NCI-H524 treated with DMSO at 0.1 percent for 48 hours (cell line): ENCODE measurements around the gene OAT.
"Not testable (repeated sequence)": the region's sequence is repeated elsewhere in the genome, so short reads cannot be mapped to it uniquely, and the experiment has no call there.

ENCODE experiments used
- DNase-seq: peaks from one replicate; lab custom pipeline; 2025; lab: John Stamatoyannopoulos, UW

The OAT gene

DNA sequence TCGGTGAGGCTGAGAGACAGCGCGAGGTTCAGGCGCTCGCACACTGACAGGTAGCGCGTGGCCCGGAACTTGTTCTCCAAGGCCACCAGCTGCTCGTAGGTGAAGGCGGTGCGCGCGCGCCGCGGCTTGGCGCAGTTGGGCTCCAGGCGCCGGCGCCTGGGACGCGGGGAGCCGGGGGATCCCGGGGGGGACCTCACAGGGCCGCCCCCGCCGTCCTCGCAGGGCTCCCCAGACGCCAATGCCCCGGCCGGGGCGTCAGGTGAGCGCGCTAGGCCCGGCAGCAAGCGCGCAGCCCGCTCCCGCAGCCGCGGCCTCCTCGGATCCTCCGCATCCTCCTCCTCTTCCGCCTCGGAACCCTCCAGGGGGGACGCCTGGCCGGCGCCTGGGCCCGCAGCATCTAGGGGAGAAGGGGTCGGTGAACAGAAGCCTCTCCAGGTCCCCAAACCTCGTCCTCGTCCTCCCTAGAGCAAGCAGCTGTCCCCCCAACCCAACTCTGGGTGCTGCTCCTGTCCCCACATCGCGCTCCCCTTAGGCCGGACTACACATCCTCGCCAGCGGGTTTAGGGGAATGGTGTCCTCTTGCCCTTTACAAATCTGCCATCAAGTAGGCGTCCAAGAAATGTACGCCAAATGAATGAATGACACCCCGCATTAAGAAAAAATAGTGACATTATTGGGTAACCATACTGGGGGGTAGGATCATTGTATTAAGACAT lies 29.2 kb upstream of the OAT start:
- DNase-seq, result no peak

- no peak for DNase-seq
These were observed 28.4 kb upstream of the OAT start for GRCh38 chr10:124446830-124447750.

DNA sequence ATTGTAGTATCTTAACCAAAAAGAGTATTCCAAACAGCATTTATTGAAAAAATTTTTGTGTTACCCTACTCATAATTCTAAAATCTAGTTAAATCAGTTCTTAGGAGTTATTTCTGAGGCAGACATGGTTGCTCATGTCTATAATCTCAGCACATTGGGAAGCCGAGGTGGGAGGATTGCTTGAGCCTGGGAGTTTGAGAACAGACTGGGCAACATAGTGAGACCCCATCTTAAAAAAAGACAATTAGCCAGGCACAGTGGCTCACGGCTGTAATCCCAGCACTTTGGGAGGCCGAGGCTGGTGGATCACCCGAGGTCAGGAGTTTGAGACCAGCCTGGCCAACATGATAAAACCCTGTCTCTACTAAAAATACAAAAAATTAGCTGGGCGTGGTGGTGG lies 23.0 kb upstream of the OAT start:
- not testable (repeated sequence) for DNase-seq

DNA sequence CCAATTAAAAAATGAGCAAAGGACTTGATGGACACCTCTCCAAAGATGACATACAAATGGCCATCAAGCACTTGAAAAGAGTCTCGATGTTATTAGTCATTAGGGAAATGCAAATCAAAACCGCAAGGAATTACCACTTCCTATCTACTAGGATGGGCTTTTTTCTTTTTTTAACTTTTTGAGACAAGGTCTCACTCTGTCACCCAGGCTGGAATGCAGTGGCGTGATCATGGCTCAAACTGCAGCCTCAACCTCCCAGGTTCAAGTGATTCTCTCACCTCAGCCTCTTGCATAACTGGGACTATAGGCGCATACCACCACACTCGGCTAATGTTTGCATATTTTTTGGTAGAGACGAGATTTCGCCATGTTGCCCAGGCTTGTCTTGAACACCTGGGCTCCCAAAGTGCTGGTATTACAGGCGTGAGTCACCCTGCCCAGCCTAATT lies 17.5 kb upstream of the OAT start:
- no peak for DNase-seq

GRCh38 chr10:124435683-124436082 lies 17.0 kb upstream of the OAT start:
- DNase-seq, result not testable (repeated sequence)

GRCh38 chr10:124433461-124433860 lies 14.7 kb upstream of the OAT start:
- DNase-seq, result no peak

DNA sequence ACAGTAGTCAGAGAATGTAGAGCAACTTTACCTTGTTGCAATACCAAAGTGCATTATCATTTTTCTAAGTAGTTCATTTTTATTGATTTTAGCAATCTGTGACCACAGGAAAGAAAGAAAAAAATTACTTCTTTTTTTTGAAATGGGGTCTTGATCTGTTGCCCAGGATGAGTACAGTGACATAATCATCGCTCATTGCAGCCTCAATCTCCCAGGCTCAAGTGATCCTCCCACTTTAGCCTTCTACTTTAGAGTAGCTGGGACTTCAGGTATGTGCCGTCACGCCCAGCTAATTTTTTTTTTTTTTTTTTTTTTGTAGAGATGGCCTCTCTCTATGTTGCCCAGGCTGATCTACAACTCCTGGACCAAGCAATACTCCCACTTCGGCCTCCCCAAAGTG lies 11.4 kb upstream of the OAT start:
- no peak for DNase-seq

GRCh38 chr10:124429576-124429975 lies 10.9 kb upstream of the OAT start:
- DNase-seq, result no peak

GRCh38 chr10:124428207-124428777 lies 9.6 kb upstream of the OAT start:
- DNase-seq, result no peak

DNA sequence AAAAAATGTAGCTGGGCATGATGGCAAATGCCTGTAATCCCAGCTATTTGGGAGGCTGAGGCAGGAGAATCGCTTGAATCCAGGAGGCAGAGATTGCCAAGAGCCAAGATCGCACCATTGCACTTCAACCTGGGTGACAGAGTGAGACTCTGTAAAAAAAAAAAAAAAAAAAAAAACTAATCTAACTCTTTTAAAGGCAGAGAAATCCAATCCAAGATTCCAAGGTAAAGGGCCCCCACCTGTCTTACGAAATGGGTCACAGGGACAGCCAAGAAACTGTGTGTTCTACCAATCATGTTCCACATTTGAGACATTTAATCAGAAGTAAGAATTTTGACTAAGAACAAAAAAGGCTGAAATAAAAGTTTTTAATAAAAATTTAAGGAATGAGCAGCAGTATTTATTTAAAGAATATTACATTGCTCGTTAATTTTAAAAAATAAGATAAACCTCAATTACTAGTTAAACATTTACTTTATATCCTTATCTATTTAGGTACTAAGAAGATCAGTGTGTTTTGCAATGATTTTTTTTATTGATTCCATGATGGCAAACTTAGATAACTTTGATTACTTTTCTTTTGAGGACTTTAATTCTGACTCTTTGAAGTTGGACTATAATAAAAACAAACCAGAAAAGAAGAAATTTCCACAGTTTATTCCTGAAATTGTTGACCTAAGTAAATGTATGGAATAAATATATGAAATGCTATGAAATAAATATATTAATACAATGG lies 6.7 kb upstream of the OAT start:
- no peak for DNase-seq

GRCh38 chr10:124423813-124424212 lies 5.1 kb upstream of the OAT start:
- DNase-seq, result no peak

- DNase-seq, result no peak
These were observed 4.0 kb upstream of the OAT start for GRCh38 chr10:124422742-124423141.

DNA sequence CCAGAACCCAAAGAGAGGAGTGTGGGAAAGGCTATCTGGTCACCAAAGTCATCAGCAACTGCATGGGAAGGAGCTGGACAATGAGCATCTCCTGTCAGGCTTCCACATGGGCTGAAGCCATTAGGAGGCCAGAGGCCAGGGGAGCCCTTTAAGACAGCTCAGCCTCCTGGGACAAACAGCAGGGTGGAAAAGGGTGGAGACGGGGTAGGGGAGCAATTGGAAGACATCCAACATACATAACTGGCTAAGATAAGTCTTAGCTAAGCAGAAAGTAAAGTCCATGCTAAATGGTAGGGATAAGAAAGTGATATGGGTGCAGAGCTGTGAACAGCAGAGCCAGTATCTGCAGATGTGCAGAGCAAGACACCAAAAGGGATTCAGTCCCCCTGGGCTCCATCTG lies 1.5 kb upstream of the OAT start:
- no peak for DNase-seq

- DNase-seq, result no peak
These were observed 912 bp upstream of the OAT start for GRCh38 chr10:124419635-124420034.

DNA sequence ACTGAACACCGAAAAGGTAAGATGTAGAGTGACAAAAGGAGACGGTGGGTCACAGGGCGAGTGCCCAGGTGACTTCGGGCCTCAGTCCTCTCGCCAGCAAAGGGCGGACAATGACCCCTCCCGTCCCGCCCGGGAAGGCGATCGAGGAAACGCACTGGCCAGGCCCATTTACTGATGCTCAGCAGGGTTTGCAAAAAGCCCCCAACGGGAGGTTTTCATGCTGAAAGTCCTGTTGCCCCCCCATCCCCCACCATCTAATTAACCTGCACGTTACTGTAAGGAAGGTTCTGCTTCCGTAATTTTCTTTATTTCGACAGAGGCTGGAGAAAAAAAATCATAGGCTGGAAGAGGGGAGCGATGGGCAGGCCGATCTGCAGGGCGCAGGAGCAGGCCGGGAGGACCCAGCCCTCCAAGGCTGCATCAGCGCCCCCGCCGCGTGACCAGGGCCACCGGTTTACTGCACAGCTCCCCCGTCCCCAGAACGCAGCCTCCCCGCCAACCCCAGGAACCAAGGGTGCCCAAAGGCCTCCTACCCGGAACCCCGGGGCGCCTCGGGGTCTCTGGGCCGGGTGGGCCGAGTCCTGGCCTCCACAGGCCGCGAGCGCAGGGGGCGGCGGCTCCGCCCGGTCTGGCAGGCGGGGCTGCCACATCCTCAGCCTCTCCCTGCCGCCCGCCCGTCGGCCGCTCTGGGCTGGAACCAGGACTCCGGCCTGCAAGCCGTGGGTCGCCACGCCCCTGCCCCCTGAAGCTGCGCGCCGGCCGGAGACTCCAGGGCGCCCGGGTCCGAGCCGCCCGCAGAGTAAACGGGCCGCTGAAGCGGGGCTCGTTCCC lies 613 bp downstream of the OAT start:
- no peak for DNase-seq

DNA sequence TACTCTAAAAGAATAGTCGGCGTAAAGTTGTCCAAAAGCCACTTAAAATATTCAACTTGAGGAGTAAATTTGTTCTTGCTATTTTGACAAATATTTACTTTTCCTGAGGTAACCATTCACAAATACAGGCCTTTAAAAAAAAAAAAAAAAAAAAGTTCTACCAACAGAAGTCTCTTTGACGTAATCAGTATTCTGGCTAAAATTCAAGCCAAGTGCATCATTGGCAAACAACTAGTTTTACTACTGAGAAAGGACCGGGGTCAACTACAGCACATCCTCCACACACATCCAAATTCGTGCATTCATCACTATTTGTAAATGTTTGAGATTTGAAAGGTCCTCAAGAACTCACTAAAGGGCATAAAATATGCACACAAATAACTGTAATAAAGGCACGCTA lies 2.0 kb downstream of the OAT start:
- DNase-seq, result no peak

DNA sequence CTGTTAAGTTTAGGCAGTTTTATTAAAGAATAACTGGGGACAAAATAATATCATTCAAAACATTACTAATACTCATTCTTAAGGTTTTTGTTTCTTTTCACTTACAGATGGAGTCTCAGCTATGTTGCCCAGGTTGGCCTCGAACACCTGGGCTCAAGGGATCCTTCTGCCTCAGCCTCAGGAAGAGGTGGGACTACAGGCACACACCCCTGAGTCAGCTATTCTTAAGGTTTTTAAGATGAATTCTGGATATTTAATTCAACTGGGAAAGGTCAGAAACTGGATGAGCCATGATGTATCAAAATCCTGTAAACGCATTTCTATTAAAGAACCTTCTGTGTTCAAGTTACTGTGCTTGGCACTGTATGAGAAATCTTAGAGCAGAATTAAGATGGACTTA lies 3.5 kb downstream of the OAT start:
- no peak for DNase-seq

DNA sequence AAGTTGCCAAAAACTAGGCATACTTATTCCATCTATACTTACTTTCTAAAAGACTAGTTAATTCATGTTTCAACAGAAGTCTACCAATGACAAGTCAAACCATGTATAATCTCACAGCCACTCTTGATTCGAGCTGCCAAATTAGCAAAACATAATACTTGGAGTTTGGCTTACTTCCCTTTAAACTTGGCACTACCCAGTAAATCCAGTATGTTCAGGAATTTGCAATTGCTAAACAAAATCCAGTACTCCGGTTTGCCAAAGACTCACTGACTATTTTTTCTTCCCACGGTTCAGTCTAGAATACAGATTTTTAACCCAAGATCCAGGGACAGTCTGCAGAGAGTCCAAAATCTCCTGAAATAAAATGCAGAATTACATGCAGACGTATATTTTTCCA lies 4.6 kb downstream of the OAT start:
- no peak for DNase-seq

GRCh38 chr10:124409696-124410095 lies 9.0 kb downstream of the OAT start:
- DNase-seq, result no peak

DNA sequence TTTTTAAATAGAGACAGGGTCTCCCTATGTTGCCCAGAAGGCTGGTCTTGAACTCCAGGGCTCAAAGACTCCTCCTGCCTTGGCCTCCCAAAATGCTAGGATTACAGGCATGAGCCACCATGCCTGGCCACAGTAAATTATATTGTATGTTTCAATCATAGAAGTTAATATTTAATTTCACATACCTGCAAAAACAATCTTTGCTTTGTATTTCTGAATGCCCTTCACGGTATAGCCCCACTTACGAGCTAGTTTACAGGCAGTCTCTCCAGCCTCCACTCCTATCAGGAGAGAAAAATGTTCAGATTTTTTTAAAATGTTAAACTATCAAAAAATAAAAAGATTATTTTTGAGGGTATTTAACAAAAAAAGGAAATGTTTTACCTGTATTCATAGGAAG lies 10.4 kb downstream of the OAT start:
- no peak for DNase-seq

DNA sequence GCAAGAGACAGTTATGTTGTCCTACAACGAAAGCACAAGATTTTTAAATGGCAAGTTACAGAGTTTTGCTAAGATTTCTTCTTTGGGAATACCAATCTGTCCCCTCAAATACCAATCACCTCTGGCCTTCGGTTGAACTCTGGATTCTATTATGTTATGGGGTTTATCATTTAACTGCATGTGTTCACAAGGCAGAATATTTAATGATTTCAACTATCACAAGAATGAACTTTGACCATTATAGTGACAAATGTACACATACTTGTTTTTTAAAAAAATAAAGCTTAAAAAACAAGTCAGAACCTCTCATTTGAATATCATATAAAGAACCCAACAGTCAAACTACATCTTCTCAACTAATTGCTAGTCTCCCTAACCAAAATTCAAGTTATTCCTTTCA lies 11.3 kb downstream of the OAT start:
- DNase-seq, result no peak
